Hematopoietic multipotent progenitor cell treated with erythropoietin and hydrocortisone succinate and interleukin-3 and kit ligand, for 4 days (in vitro differentiated cells): ENCODE results near the gene NEK6.
A peak's percentile ranks its signal among the peaks of the same experiment; 100 is the strongest.

Experiments used
- DNase-seq: peaks from one replicate; pipeline ENCODE4 v3.0.0-alpha.2; 2015

Gene NEK6

DNA sequence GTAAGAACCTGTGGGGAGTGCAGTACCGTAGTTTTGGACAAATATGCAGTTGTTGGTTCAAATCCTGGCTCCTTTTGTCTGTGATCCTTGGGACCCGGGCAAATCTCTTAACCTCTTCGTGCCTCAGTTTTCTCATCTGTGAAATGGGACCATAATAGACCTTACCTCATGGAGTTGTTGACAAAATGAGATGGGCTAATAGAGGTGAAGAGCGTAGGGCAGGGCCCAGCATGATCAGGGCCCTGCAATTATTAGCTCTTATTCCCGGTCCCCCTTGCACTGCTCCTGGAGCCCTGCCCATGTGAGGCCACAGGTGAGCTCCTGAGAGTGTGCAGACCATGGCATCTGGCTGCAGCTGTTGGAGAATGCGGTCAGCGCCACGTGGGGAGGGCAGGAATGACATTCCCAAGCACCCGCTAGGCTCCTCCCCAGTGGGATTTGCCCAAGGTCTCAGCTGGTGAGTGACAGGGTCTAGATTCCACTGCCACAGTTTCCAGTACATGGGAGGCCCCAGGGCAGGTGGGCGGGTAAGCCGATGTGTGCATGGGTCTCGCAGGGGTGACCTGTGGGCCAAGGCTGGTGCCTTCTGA, 41.0 kb downstream of the NEK6 start:
- DNase-seq = no peak

- DNase-seq = no peak
Measured at GRCh38 chr9:124299515-124300090, 41.9 kb downstream of the NEK6 start.

DNA sequence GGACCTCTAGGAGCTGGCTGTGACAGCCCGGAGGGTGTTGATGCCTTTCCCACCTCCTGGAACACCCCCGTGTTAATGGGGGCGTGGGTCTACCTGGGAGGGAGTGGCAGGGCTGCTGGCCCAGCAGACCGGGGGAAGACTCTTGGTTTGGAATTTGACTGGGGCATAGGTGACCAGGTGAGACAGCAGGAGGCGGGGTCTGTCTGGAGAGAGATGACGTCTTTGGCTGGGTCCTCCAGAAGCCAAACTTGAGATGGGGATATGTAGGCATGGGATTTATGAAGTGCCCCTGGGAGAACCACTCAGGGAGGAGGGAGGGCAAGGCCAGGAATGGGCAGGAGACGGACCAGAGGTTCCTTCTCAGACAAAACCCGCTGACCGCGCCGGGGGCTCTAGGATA, 42.6 kb downstream of the NEK6 start:
- DNase-seq = no peak

GRCh38 chr9:124302921-124303320, 45.2 kb downstream of the NEK6 start:
- no peak for DNase-seq

DNA sequence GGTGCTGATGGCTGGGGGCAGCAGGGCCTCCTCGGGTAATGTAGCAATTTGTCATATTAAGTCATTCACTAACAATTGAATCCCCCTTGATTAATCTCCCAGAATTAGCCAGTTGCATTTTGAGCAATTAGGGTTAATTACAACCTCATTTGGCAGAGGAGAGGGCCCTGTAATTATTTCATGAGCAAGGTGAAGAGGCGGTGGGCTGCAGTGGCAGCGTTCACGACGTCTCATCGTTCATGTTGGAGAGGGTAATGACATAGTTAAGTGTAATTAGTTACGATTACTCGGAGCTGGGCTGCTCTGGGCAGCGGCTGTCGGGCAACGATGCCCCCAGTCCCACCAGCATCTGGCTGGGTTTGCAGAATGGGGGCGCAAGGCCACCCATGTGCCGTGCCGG, 46.0 kb downstream of the NEK6 start:
- no peak for DNase-seq

GRCh38 chr9:124304285-124304684, 46.5 kb downstream of the NEK6 start:
- DNase-seq = no peak

DNA sequence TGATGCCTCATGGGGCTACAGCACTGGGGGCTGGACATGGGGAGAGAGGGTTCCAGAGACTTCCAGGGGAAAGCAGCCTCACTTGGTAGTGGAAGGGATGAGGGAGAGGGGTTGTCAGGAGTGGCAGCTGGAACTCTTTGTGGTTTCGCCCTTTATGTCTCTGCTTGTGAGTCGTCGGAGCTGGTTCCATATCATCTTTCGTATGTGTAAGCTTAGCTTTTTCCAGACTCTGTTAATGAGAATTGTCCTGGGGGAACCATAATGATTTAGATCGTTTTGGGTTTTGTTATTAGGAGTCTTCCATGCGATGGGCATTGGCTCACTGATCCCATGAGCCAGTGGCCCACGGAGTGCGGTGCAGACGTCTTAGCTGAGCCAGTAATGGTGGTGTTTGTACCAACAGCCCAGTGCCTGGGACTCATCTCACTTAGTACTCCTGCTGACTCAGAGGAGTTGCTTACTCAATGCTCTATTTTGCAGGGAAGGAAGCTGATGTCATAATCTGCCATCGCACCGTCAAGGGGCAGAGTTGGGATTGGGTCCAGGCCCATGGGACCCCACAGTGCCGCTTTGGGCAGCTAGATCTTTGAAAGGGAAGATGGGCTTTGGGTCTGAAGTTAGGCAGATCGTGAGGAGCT, 48.5 kb downstream of the NEK6 start:
- DNase-seq = peak; percentile 27

GRCh38 chr9:124307379-124308030, 49.8 kb downstream of the NEK6 start:
- no peak for DNase-seq

- no peak for DNase-seq
Measured at GRCh38 chr9:124308606-124309491, 51.1 kb downstream of the NEK6 start.

DNA sequence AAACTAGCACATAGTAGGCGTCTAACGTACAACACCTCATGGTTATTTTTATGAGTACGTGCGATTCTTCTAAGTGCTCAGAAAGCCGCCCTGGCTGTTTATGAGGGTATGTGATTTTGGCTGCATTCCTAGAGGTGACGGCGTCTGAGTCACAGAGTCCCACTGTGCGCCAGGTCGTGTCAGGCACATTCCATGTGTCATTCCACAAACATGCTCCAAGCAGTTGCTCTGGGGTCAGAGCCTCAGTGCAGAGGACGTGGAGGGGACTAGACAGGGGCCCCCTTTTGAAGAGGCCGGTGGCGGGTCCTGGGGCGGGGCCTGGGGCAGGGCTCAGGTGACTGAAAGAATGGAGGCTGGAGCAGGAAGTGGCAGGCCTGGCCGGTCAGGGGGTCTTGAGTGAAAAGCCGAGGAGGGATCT, 51.9 kb downstream of the NEK6 start:
- DNase-seq = no peak

DNA sequence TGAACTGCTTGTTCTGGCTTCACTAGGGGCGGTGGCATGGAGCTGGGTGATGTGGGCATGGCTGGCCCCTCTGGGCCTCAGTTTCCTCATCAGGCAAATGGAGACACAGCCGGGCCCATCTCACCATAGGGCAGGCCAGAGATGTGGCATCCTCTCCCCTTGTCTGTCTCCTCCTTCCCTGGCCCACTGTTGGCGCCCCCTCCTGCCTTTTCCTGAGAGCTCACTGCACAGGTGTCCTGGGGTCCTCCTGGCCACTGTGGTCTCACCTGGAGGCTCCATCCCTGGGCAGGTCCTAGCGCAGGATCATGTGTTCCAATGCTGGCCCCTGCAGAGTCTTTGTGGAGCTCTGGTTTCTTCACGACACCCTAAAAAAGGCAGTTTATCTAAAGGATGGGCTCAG, 53.5 kb downstream of the NEK6 start:
- DNase-seq = no peak

DNA sequence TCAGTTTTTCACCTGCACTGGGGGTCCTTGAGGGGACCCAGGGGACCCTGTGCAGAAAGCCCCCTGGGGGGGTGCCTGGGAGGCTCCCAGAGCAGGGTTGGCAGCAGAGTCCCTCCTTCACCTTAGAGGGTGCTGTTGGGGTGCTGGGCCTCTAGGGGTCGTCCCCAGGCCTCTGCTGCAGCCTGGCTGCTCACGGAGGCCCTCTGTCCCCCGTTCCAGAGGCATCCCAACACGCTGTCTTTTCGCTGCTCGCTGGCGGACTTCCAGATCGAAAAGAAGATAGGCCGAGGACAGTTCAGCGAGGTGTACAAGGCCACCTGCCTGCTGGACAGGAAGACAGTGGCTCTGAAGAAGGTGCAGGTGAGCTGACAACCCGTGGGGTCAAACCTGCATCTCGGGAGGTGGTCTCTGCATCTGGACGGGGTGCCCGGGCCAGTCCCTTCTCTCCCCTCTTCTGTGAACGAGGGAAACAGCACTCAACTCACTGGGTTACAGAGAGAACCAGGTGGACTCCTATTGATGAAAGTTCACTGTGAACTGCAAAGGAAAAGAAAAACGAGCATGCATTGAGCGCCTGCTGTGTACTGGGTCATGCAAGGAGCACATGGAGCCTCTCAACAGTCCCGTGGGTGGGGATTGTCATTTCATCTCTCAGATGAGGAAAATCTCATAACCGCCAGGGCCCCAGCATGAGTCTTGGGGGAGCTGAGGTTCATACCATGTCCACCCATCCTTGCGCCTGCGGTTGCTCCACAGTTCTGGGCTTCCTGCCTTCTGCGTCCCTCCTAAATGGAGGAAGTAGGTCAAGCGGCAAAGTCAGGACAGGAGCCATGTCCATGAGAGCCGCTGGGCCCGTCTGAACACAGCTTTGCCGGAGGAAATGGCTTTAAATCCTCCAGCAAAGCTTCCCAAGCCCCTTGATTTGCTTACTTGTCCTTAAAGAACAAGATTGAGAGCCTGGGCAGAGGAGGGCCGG, 54.8 kb downstream of the NEK6 start:
- no peak for DNase-seq

DNA sequence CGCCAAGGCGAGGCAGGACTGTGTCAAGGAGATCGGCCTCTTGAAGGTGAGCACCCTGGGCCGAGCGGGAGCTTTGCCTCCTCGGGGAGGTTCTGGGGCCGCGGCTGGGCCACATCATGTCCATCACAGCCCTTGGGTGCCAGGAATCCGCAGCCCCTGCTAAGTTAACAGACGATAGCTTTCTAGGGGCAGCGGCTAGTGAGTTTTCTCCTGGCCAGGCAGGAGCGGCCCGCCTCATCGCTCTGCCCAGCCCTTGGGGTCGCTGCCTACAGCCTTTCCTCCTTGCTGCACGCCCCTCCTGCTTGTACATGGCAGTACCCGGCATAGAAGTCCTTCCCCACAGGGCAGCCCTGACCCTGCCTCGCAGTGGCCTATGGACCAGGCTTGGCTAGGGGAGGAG, 56.2 kb downstream of the NEK6 start:
- DNase-seq = no peak

DNA sequence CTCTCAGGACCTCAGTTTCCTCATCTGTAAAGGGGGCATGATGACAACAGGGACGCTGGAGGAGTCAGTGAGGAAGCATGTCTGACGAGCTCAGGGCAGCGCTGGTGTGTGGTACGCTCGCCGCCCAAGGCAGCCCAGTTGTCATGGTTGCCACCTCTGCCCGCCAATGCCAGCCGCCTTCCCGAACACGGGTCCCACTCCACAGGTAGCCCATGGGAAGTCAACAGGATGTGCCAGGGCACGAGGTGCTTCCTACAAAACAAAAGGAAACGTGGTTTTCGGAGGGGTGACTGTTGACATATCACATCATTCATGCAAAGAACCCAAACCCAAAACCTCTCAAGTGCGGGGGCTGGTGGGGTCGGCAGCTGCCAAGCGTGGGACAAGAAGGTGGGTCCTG, 58.1 kb downstream of the NEK6 start:
- DNase-seq = no peak

DNA sequence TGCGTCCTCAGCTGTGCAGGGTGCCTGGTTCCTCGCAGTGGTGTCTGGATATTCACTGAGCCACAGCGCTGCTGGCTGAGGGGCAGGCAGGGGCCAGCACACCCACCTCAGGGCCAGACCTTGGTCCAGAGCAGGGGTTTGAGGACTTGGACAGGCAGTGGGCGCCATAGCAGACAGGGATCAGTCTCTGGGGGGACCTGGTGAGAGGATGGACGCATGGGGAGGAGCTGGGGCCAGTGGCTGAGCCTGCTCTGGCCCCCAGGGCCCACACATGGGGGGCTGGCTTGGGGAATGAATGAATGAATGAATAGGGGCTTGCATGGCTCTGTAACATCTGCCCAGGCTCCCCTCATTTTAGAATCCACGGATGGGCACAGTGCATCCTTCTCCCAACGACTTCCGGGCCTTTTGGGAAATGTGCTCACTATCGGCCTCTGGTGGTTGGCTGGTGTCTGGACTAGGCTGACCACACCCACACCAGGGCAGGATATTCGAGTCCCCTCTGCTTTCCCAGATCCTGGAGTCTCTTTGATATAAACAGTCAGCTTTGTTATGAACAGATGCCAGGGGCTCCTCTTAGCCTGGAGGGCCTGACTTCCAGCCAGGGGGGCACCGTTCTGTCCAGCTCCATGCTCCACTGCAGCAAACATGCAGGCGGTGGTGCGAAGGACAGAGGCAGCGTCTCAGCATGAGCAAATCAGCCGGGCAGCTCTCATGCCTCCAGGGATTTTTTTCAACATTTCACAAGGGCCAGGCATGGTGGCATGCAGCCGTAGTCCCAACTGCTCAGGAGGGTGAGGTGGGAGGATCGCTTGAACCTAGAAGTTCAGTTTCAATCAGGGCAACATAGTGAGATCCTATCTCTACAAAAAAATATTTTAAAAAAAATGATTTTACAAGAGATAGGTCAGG, 62.6 kb downstream of the NEK6 start:
- peak; percentile 73 for DNase-seq

- no peak for DNase-seq
Measured at GRCh38 chr9:124321416-124321815, 63.7 kb downstream of the NEK6 start.

DNA sequence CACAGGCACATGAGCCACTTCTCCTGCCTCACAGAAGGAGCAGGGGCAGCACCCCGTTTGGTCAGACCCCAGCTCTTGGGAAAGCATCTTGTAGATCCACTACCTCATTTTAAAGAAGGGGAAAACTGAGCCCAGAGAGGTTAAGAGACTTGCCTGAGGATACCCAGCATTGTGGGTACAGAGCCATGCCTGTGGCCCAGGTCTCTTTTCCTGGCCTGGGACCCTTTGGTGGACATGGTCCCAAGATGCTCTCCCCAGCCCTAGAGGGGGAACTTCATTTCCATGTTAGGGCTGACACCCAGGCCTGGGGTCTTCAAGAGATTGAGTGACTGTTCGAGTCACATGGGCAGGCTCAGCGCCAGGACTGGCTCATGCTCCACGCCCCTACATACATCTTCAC, 64.2 kb downstream of the NEK6 start:
- no peak for DNase-seq

DNA sequence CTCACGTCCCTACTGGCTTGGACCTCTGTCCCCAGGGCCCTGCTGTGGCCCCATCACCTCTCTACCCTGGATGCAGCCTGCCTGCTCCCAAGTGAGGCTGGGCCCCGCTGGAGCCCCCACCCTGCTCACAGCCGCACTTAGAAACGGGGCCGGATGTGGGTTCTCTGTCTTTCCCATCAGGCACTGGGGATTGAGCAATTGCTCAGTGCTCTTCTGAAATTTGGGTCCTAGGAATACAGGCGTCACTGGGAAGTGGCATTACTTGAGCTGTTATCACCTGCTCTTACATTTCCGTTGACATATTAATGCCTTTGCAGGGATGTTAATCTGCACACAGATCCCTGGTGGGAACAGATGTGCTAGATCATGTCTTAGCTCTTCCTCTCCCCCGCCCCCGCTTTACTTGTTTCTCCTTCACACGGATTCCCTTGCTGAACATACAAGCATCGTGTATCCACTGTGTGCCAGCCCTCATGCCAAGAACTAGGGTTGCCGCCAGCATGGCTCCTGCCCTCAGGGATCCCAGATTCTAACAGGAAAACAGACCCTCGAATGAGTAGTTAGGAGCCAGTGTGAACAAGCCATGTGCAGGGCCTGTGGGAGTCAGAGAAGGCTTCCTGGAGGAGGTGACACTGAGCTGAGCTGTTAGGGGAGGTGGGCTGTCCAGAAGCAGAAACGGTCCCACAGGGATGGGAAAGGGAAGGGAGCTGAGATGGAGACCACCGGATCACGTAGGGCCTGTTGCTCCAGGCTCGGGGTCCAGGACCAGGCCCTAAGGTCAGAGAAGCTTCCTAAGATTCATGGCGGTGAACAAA, 65.1 kb downstream of the NEK6 start:
- peak; percentile 30 for DNase-seq

- DNase-seq = no peak
Measured at GRCh38 chr9:124323904-124324303, 66.2 kb downstream of the NEK6 start.

GRCh38 chr9:124325816-124326215, 68.1 kb downstream of the NEK6 start:
- no peak for DNase-seq
